HL-60 (cell line): ENCODE data around the gene ADGRE1.

Experiments used
- DNase-seq, 2 experiments: peaks; one replicate each; pipeline ENCODE4 v3.0.0-alpha.2; 2010 to 2020; ENCODE audit warnings: low read depth in 1 of 2, low spot score in 1 of 2
- H3K27ac ChIP-seq: fragments of 250-450 bp; sonication (Bioruptor Pico); replicated peaks from 2 replicates; pipeline ENCODE4 v1.5.1; 2020; ENCODE audit warnings: mild to moderate bottlenecking, moderate library complexity
- H3K27me3 ChIP-seq: fragments of 250-450 bp; sonication (Bioruptor Pico); 2 replicates; pipeline ENCODE4 v1.5.1; 2021; ENCODE audit warnings: mild to moderate bottlenecking, moderate library complexity; ENCODE audit not compliant: insufficient read depth, poor library complexity, severe bottlenecking
- H3K4me3 ChIP-seq: replicated peaks from 2 replicates; pipeline ENCODE4 v1.5.1; 2011; ENCODE audit warnings: mild to moderate bottlenecking, control low read depth, low read length; ENCODE audit not compliant: insufficient read depth
- GABPA ChIP-seq: IDR thresholded peaks from 2 replicates; pipeline ENCODE4 v1.6.1; 2012; ENCODE audit warnings: low read depth
- POLR2AphosphoS5 ChIP-seq: IDR thresholded peaks from 2 replicates; pipeline ENCODE4 v1.6.1; 2012; ENCODE audit warnings: low read depth
- SPI1 ChIP-seq: IDR thresholded peaks from 2 replicates; pipeline ENCODE4 v1.6.1; 2012; ENCODE audit warnings: low read depth, mild to moderate bottlenecking, borderline replicate concordance
- TF ChIP-seq, protein P1 (sequence below): IDR thresholded peaks from one replicate; pipeline ENCODE4 v1.5.1; 2011; ENCODE audit warnings: low read length, control low read depth, inconsistent platforms; ENCODE audit not compliant: insufficient read depth
- TF ChIP-seq, protein P2 (sequence below): IDR thresholded peaks from 2 replicates; pipeline ENCODE4 v1.6.1; 2012; ENCODE audit warnings: low read depth; ENCODE audit not compliant: insufficient replicate concordance

Gene ADGRE1

DNA sequence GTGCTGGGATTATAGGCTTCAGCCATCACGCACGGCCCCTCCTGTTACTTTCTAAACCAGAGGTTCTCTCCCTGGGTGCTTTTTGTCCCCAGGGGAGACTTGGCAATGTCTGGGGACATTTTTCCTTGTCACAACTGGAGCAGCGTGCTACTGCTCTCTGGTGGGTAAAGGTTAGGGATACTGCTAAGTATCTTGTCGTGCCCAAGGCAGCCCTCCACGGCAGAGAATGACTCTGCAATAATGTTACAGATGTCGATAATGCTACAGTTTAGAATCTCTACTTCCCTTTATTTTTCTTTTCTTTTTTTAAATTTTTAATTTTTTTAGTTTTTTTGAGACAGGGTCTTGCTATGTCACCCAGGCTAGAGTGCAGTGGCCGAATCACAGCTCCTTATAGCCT lies 38.0 kb downstream of the ADGRE1 start:
- H3K27me3 ChIP-seq: no peaks in the 10 kb centered on the region
- H3K27ac ChIP-seq: no peak overlapping the region
- peak in 1 of 2 experiments; percentile 26 for DNase-seq
- TF ChIP-seq SPI1 (no peak), GABPA (no peak), POLR2AphosphoS5 (no peak)
- TF ChIP-seq, protein P1, sequence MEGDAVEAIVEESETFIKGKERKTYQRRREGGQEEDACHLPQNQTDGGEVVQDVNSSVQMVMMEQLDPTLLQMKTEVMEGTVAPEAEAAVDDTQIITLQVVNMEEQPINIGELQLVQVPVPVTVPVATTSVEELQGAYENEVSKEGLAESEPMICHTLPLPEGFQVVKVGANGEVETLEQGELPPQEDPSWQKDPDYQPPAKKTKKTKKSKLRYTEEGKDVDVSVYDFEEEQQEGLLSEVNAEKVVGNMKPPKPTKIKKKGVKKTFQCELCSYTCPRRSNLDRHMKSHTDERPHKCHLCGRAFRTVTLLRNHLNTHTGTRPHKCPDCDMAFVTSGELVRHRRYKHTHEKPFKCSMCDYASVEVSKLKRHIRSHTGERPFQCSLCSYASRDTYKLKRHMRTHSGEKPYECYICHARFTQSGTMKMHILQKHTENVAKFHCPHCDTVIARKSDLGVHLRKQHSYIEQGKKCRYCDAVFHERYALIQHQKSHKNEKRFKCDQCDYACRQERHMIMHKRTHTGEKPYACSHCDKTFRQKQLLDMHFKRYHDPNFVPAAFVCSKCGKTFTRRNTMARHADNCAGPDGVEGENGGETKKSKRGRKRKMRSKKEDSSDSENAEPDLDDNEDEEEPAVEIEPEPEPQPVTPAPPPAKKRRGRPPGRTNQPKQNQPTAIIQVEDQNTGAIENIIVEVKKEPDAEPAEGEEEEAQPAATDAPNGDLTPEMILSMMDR: no peak
- TF ChIP-seq, protein P2, sequence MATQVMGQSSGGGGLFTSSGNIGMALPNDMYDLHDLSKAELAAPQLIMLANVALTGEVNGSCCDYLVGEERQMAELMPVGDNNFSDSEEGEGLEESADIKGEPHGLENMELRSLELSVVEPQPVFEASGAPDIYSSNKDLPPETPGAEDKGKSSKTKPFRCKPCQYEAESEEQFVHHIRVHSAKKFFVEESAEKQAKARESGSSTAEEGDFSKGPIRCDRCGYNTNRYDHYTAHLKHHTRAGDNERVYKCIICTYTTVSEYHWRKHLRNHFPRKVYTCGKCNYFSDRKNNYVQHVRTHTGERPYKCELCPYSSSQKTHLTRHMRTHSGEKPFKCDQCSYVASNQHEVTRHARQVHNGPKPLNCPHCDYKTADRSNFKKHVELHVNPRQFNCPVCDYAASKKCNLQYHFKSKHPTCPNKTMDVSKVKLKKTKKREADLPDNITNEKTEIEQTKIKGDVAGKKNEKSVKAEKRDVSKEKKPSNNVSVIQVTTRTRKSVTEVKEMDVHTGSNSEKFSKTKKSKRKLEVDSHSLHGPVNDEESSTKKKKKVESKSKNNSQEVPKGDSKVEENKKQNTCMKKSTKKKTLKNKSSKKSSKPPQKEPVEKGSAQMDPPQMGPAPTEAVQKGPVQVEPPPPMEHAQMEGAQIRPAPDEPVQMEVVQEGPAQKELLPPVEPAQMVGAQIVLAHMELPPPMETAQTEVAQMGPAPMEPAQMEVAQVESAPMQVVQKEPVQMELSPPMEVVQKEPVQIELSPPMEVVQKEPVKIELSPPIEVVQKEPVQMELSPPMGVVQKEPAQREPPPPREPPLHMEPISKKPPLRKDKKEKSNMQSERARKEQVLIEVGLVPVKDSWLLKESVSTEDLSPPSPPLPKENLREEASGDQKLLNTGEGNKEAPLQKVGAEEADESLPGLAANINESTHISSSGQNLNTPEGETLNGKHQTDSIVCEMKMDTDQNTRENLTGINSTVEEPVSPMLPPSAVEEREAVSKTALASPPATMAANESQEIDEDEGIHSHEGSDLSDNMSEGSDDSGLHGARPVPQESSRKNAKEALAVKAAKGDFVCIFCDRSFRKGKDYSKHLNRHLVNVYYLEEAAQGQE: no peak
- H3K4me3 ChIP-seq: no peak overlapping the region

DNA sequence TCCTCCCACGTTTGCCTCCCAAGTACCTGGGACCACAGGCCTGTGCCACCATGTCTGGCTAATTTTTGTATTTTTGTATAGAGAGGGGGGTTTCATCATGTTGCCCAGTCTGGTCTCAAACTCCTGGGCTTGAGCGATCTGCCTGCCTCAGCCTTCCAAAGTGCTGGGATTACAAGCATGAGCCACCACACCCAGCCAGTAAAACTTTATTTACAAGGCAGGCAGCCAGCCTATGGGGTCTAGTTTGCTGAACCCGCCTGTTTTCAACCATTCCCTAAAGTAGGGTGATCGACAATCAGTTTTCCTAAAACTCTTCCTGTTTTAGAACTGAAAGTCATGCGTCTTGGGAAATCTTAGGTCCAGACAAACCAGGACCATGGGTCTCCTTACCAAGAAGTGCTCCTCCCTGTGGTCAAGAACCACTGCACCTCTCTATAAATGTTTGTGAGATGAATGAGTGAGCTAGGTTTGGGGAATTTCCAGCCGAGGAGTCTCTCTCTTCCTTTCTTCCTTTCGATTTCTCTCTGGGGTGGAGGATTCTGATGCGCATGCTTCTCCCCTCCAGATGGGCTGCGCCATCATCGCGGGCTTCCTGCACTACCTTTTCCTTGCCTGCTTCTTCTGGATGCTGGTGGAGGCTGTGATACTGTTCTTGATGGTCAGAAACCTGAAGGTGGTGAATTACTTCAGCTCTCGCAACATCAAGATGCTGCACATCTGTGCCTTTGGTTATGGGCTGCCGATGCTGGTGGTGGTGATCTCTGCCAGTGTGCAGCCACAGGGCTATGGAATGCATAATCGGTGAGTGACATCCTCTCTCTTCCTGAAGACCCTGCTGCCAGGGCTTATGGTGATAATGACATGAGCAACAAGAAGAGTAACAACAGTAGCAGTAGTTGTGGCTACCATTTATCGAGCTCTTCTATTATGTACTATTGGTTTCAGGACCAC lies 38.7 kb downstream of the ADGRE1 start:
- Histone ChIP-seq H3K27ac (no peak overlapping the region), H3K4me3 (no peak overlapping the region), H3K27me3 (no peaks in the 10 kb centered on the region)
- TF ChIP-seq, protein P1: no peak
- TF ChIP-seq, protein P2: no peak
- no peak for TF ChIP-seq POLR2AphosphoS5
- no peak for TF ChIP-seq GABPA
- no peak for TF ChIP-seq SPI1
- no peak for DNase-seq

DNA sequence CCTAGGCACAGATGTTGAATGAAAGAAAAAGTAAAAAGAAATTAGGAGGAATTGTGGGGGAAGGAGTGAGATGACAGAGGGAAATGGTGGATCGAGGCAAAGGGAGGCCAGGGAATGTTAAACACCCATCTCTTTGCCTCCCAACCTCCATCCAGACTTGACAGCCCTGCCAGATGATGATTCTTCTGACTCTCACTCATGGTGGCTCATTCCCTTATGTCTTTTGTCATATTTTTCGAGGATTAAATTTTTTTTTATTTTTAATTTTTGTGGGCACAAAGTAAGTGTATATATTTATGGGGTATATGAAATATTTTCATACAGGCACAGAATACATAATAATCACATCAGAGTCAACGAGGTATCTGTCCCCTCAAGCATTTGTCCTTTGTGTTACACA lies 42.8 kb downstream of the ADGRE1 start:
- no peak overlapping the region for H3K27ac ChIP-seq
- DNase-seq: no peak

More for the DNA sequence above, 42.8 kb downstream of the ADGRE1 start:
- Histone ChIP-seq H3K27me3 (no peaks in the 10 kb centered on the region), H3K4me3 (no peak overlapping the region)
- TF ChIP-seq SPI1 (no peak), POLR2AphosphoS5 (no peak), GABPA (no peak)
- TF ChIP-seq, protein P2: no peak
- TF ChIP-seq, protein P1: no peak
